Measurements from ENCODE around the gene COIL. TPM values are rescaled to one million over a fixed set of nuclear protein-coding genes. Genes with fewer than 3 reads are reported as not detected.

The COIL gene
- total and polyA plus RNA-seq, 9 of the 15 experiments (the other 6 are each of a cell fraction or from before 2014, with no cell fraction given), result 23.9 to 41.3 (median 28.7) TPM

- peak; percentile 88 for TF ChIP-seq ZNF592 (IDR thresholded peaks at IDR 0.05)
- TF ChIP-seq ZNF79 (CRISPR knock-in tag; IDR thresholded peaks at IDR 0.05; ENCODE audit: low read depth), result peak; percentile 53; the same call in 1 of the 2 replicates
- TF ChIP-seq TBP (optimal IDR thresholded peaks at IDR 0.05; ENCODE audit: low read depth, low read length), result no peak
- TF ChIP-seq GTF2F1 (IDR thresholded peaks at IDR 0.05; ENCODE audit: low read depth, low read length), result no peak
- no peak; the same call in 1 of the 2 replicates for TF ChIP-seq ZNF76 (CRISPR knock-in tag; IDR thresholded peaks at IDR 0.05; ENCODE audit: borderline replicate concordance)
- no peak for TF ChIP-seq CREBBP (IDR thresholded peaks at IDR 0.05; ENCODE audit: low read depth, low read length)
- peak; percentile 82 for TF ChIP-seq KLF1 (tag; IDR thresholded peaks at IDR 0.05)
- TF ChIP-seq AFF1 (IDR thresholded peaks at IDR 0.05; ENCODE audit: low read depth in 1 of 2, partially characterized antibody in 2 of 2), result peak in 1 of 2 experiments; percentile 42
- TF ChIP-seq ARID1B (IDR thresholded peaks at IDR 0.05), result peak; percentile 65
- TF ChIP-seq ZNF175 (CRISPR knock-in tag; IDR thresholded peaks at IDR 0.05; ENCODE audit: low read depth), result peak; percentile 77; the same call in 1 of the 2 replicates
- no peak for TF ChIP-seq BCLAF1 (IDR thresholded peaks at IDR 0.05; ENCODE audit: borderline replicate concordance in 1 of 2, control insufficient read depth in 1 of 2, low read depth in 2 of 2, low read length in 1 of 2)
- no peak for TF ChIP-seq SMARCB1 (IDR thresholded peaks at IDR 0.05; ENCODE audit: insufficient read length, low read depth)
- TF ChIP-seq DPF2 (IDR thresholded peaks at IDR 0.05), result peak; percentile 72
- TF ChIP-seq NFIX (CRISPR knock-in tag; IDR thresholded peaks at IDR 0.05; ENCODE audit: low read depth), result no peak
- TF ChIP-seq GABPA (tag; conservative IDR thresholded peaks at IDR 0.05; ENCODE audit: low read depth), result no peak
Observed at GRCh38 chr17:56909742-56910508, 50.9 kb downstream of the COIL start (continued).
